Cerebellar nuclear complex (tissue), 1 donor: ENCODE data around the gene C1orf105.
"Not testable (repeated sequence)": the region's sequence is repeated elsewhere in the genome, so short reads cannot be mapped to it uniquely, and the experiment has no call there.

Experiments
- DNase-seq, 2 experiments: peaks; one replicate each; lab custom pipeline; 2025; lab: John Stamatoyannopoulos, UW

Gene C1orf105

GRCh38 chr1:172489847-172490246 is 69.4 kb downstream of the C1orf105 start:
- DNase-seq: no peak

- no peak for DNase-seq
Measured at GRCh38 chr1:172492421-172492820, 71.9 kb downstream of the C1orf105 start.

GRCh38 chr1:172494166-172494565 is 73.7 kb downstream of the C1orf105 start:
- no peak for DNase-seq

- not testable (repeated sequence) for DNase-seq
Measured at GRCh38 chr1:172496127-172496526, 75.6 kb downstream of the C1orf105 start.

GRCh38 chr1:172496678-172497077 is 76.2 kb downstream of the C1orf105 start:
- DNase-seq: no peak

- DNase-seq: no peak
Measured at GRCh38 chr1:172497230-172497629, 76.7 kb downstream of the C1orf105 start.

GRCh38 chr1:172498857-172499256 is 78.4 kb downstream of the C1orf105 start:
- DNase-seq: no peak

GRCh38 chr1:172499636-172500141 is 79.2 kb downstream of the C1orf105 start:
- DNase-seq: no peak

GRCh38 chr1:172500207-172500606 is 79.7 kb downstream of the C1orf105 start:
- no peak for DNase-seq

GRCh38 chr1:172507741-172508140 is 87.3 kb downstream of the C1orf105 start:
- DNase-seq: no peak

- no peak for DNase-seq
Measured at GRCh38 chr1:172510479-172510878, 90.0 kb downstream of the C1orf105 start.

GRCh38 chr1:172512591-172512990 is 92.1 kb downstream of the C1orf105 start:
- DNase-seq: no peak

GRCh38 chr1:172513479-172513878 is 93.0 kb downstream of the C1orf105 start:
- no peak for DNase-seq

- DNase-seq: no peak
Measured at GRCh38 chr1:172514108-172514507, 93.6 kb downstream of the C1orf105 start.

- DNase-seq: no peak
Measured at GRCh38 chr1:172515436-172515835, 95.0 kb downstream of the C1orf105 start.

GRCh38 chr1:172515927-172516326 is 95.4 kb downstream of the C1orf105 start:
- no peak for DNase-seq

- no peak for DNase-seq
Measured at GRCh38 chr1:172517081-172517480, 96.6 kb downstream of the C1orf105 start.

- no peak for DNase-seq
Measured at GRCh38 chr1:172517545-172517944, 97.1 kb downstream of the C1orf105 start.
